Endothelial cell of umbilical vein (primary cell): ENCODE measurements around the gene MSANTD2. TPM values are rescaled to one million over a fixed set of nuclear protein-coding genes. Genes with fewer than 3 reads are reported as not detected.
A peak's percentile ranks its signal among the peaks of the same experiment; 100 is the strongest.

Experiments
- BruUV-seq: library from RNA; stranded (reverse); fragments of 400-500 nt; replicated peaks from 2 replicates; lab custom pipeline; 2021; lab: Mats Ljungman, UMichigan
- CTCF ChIA-PET: fragments of 300-600, 350-600 bp; sonication (Branson Sonifier 250); formaldehyde crosslinking; loops from one replicate; lab custom pipeline; 2021; ENCODE audit warnings: antibody characterized with exemption, inconsistent platforms; lab: Charles Lee
- POLR2A ChIA-PET: fragments of 300-600, 350-600 bp; sonication (Branson Sonifier 250); formaldehyde crosslinking; loops from one replicate; lab custom pipeline; 2021; ENCODE audit warnings: antibody characterized with exemption, inconsistent platforms; lab: Charles Lee
- DNase-seq: peaks from one replicate; pipeline ENCODE4 v3.0.0-alpha.2; 2011; ENCODE audit warnings: low read depth, low spot score
- FAIRE-seq: peaks from 2 replicates; lab custom pipeline; 2011; peaks lifted over from hg19 to GRCh38; lab: Jason Lieb, UNC
- H2AFZ ChIP-seq: 2 replicates; pipeline ENCODE4 v1.6.0; 2012; ENCODE audit warnings: low read depth, low read length, control low read depth, inconsistent platforms
- H3K27ac ChIP-seq: 2 replicates; pipeline ENCODE4 v1.5.1; 2011; ENCODE audit warnings: low read depth, mild to moderate bottlenecking, control low read depth, low read length, moderate library complexity; ENCODE audit not compliant: insufficient read depth
- H3K27me3 ChIP-seq, 2 experiments: 2 replicates each; pipeline versions ENCODE4 v1.6.0 to v1.6.1; 2011; ENCODE audit warnings: low read length in 2 of 2, mixed read lengths in 1 of 2; ENCODE audit not compliant: control insufficient read depth in 2 of 2, insufficient read depth in 2 of 2
- H3K36me3 ChIP-seq, 2 experiments: 2 replicates in 1 of 2; 3 replicates in 1 of 2; pipeline ENCODE4 v1.5.1; 2011; ENCODE audit warnings: low read length in 2 of 2, mild to moderate bottlenecking in 1 of 2, moderate library complexity in 1 of 2; ENCODE audit not compliant: control insufficient read depth in 2 of 2, insufficient read depth in 2 of 2; ENCODE audit errors: extremely low read depth in 1 of 2
- H3K4me1 ChIP-seq: 3 replicates; pipeline ENCODE4 v1.5.1; 2011; ENCODE audit warnings: mild to moderate bottlenecking, low read length; ENCODE audit not compliant: control insufficient read depth, insufficient read depth; ENCODE audit errors: extremely low read depth
- H3K4me2 ChIP-seq: 2 replicates; pipeline ENCODE4 v1.6.1; 2011; ENCODE audit warnings: low read length, control low read depth, mixed read lengths; ENCODE audit not compliant: insufficient read depth
- H3K4me3 ChIP-seq, 3 experiments: fragments of 200-600 bp in 1 of 3; sonication (generic), shearing (Covaris generic) in 1 of 3; replicated peaks in 1 of 3; 2 replicates each; pipeline ENCODE4 v1.5.1; 2011 to 2016; ENCODE audit warnings: control low read depth in 3 of 3, low read length in 3 of 3, mild to moderate bottlenecking in 2 of 3, inconsistent platforms in 1 of 3, low read depth in 1 of 3, moderate library complexity in 1 of 3; ENCODE audit not compliant: insufficient read depth in 1 of 3
- H3K79me2 ChIP-seq: 2 replicates; pipeline ENCODE4 v1.6.0; 2012; ENCODE audit warnings: low read length, inconsistent platforms; ENCODE audit not compliant: control insufficient read depth, insufficient read depth
- H3K9ac ChIP-seq: replicated peaks from 2 replicates; pipeline ENCODE3; 2011; ENCODE audit warnings: low read length, control low read depth; ENCODE audit not compliant: insufficient read depth; ENCODE audit errors: extremely low read depth
- H3K9me1 ChIP-seq: replicated peaks from 3 replicates; pipeline ENCODE4 v1.6.0; 2011; ENCODE audit warnings: mild to moderate bottlenecking, low read length; ENCODE audit not compliant: control insufficient read depth, insufficient read depth; ENCODE audit errors: extremely low read depth
- H3K9me3 ChIP-seq: replicated peaks from 2 replicates; pipeline ENCODE4 v1.5.1; 2012; ENCODE audit warnings: low read length, inconsistent platforms; ENCODE audit not compliant: control insufficient read depth, insufficient read depth
- H4K20me1 ChIP-seq: replicated peaks from 2 replicates; pipeline ENCODE3; 2011; ENCODE audit warnings: mild to moderate bottlenecking, low read length; ENCODE audit not compliant: control insufficient read depth, insufficient read depth; ENCODE audit errors: extremely low read depth
- CTCF ChIP-seq, 2 donors: IDR thresholded peaks; 1 replicate in 1 of 2; 2 replicates in 1 of 2; pipeline ENCODE4 v1.5.1; 2011; ENCODE audit warnings: low read length in 2 of 2, mild to moderate bottlenecking in 2 of 2, moderate library complexity in 2 of 2, control low read depth in 1 of 2, inconsistent platforms in 1 of 2, low read depth in 1 of 2; ENCODE audit not compliant: insufficient read depth in 1 of 2; ENCODE audit errors: extremely low read depth in 1 of 2
- EZH2 ChIP-seq: IDR thresholded peaks from 2 replicates; pipeline ENCODE4 v1.6.1; 2012; ENCODE audit warnings: borderline replicate concordance, low read depth, mild to moderate bottlenecking, moderate library complexity, low read length, inconsistent platforms; ENCODE audit not compliant: severe bottlenecking
- FOS ChIP-seq: IDR thresholded peaks from 2 replicates; pipeline ENCODE4 v1.6.1; 2011; ENCODE audit warnings: mild to moderate bottlenecking, low read length, moderate library complexity, borderline replicate concordance; ENCODE audit not compliant: insufficient read depth
- GATA2 ChIP-seq: IDR thresholded peaks from 2 replicates; pipeline ENCODE4 v1.7.0; 2011; ENCODE audit warnings: low read depth, mild to moderate bottlenecking, moderate library complexity, mixed read lengths, low read length; ENCODE audit not compliant: insufficient read length, insufficient read depth
- JUN ChIP-seq: IDR thresholded peaks from 2 replicates; pipeline ENCODE4 v1.6.1; 2011; ENCODE audit warnings: borderline replicate concordance, low read depth; ENCODE audit not compliant: insufficient read length, insufficient read depth
- MYC ChIP-seq: IDR thresholded peaks from one replicate; pipeline ENCODE4 v1.6.1; 2011; ENCODE audit warnings: mild to moderate bottlenecking, low read depth, low read length
- POLR2A ChIP-seq: IDR thresholded peaks from 2 replicates; pipeline ENCODE4 v1.6.1; 2012; ENCODE audit warnings: low read depth, mild to moderate bottlenecking, control low read depth, low read length
- POLR2AphosphoS5 ChIP-seq: IDR thresholded peaks from 2 replicates; pipeline ENCODE4 v1.6.1; 2012; ENCODE audit warnings: low read depth, mild to moderate bottlenecking, control low read depth, low read length, moderate library complexity; ENCODE audit not compliant: insufficient read depth
- dilution Hi-C: fragments of 300-500 bp; cut with MboI; formaldehyde crosslinking; loops from one replicate; pipeline ENCODE4 v1.15.0; 2019; ENCODE audit warnings: low sequenced_read_pairs; ENCODE audit not compliant: extremely low pct_ligation_motif_present
- intact Hi-C: fragments of 100-400 bp; cut with micrococcal nuclease; formaldehyde crosslinking; loops from one replicate; pipeline ENCODE4 v1.10.0; 2022
- polyA plus RNA-seq, 4 experiments: library from polyadenylated mRNA; depleted of rRNA in 3 of 4; stranded (reverse) in 3 of 4; unstranded in 1 of 4; fragments of >200 nt; gene quantifications; 2 replicates each; pipeline versions ENCODE4 v1.2.1 to v1.2.3, GENCODE V29; 2011 to 2012; ENCODE audit warnings: missing spikeins in 1 of 4
- total RNA-seq: library from RNA; stranded (reverse); gene quantifications from 2 replicates; pipeline ENCODE4 v1.2.3, GENCODE V29; 2021
- TF ChIP-seq, protein P1 (sequence below): IDR thresholded peaks from 2 replicates; pipeline ENCODE4 v1.6.1; 2011; ENCODE audit not compliant: insufficient read depth, insufficient read length

Gene MSANTD2
- total and polyA plus RNA-seq, 2 donors (not counting 3 experiments of a cell fraction or from before 2014, with no cell fraction given): 5.5 to 23.2 TPM

- peak overlapping the region; percentile 46 for H3K4me2 ChIP-seq
- CTCF ChIA-PET: interaction anchor here (0.7 to 4.7 kb wide), 6 partner anchors 26 to 769 kb away, joined by 3 to 86 read pairs (median 4); partner anchors contain the start of gene ROBO3
- H3K27me3 ChIP-seq: peaks cover 62 to 73% of the 10 kb centered on the region in 2 experiments
- H3K9me3 ChIP-seq: no peaks in the 10 kb centered on the region
- FAIRE-seq (peak; percentile 63), DNase-seq (no peak)
- dilution Hi-C loops: loop anchor here (10.0 kb wide), 1 partner anchor 175 kb away; no protein-coding TSS in a partner anchor
- H3K9ac ChIP-seq: no peak overlapping the region
- H3K4me1 ChIP-seq: peaks cover 10% of the 10 kb centered on the region
- no peak overlapping the region for H3K27ac ChIP-seq
- TF ChIP-seq CTCF (IDR thresholded peaks at IDR 0.05; ENCODE audit: extremely low read depth in 1 of 2, insufficient read depth in 1 of 2, low read depth in 1 of 2, low read length in 2 of 2) (no peak), JUN (no peak), EZH2 (no peak), POLR2AphosphoS5 (no peak), GATA2 (no peak), FOS (no peak), MYC (no peak), POLR2A (no peak)
- TF ChIP-seq, protein P1, sequence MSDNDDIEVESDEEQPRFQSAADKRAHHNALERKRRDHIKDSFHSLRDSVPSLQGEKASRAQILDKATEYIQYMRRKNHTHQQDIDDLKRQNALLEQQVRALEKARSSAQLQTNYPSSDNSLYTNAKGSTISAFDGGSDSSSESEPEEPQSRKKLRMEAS: no peak
- no peaks in the 10 kb centered on the region for H4K20me1 ChIP-seq
- H3K79me2 ChIP-seq: no peaks in the 10 kb centered on the region
- POLR2A ChIA-PET: no interaction called here
- no peaks in the 10 kb centered on the region for H3K36me3 ChIP-seq
- BruUV-seq: no TSS peak
- H2AFZ ChIP-seq: peak overlapping the region; percentile 31
- intact Hi-C loops: loop anchor here (2.0 to 5.0 kb wide), 2 partner anchors 59 to 438 kb away; no protein-coding TSS in a partner anchor
- H3K4me3 ChIP-seq: peak overlapping the region in 1 of 3 experiments; percentile 35
- no peaks in the 10 kb centered on the region for H3K9me1 ChIP-seq
These were observed 39.9 kb upstream of the MSANTD2 start for GRCh38 chr11:124839972-124840621.
